Activated naive CD8-positive, alpha-beta T cell treated with anti-CD3 and anti-CD28 coated beads for 36 hours (primary cell): ENCODE results near the gene PPP1R13L. TPM values are rescaled to one million over a fixed set of nuclear protein-coding genes. Genes with fewer than 3 reads are reported as not detected.
A peak's percentile ranks its signal among the peaks of the same experiment; 100 is the strongest.

Experiments
- DNase-seq: peaks from one replicate; pipeline ENCODE4 v3.0.0; 2021
- H3K27ac Mint-ChIP-seq: one replicate; pipeline ENCODE4 v1.8.0; 2022; ENCODE audit warnings: mild to moderate bottlenecking, moderate library complexity, mixed read lengths
- H3K27me3 Mint-ChIP-seq: one replicate; pipeline ENCODE4 v1.8.0; 2022; ENCODE audit warnings: mild to moderate bottlenecking, mixed read lengths
- H3K36me3 Mint-ChIP-seq: one replicate; pipeline ENCODE4 v1.8.0; 2021; ENCODE audit warnings: mild to moderate bottlenecking, mixed read lengths
- H3K4me1 Mint-ChIP-seq: one replicate; pipeline ENCODE4 v1.8.0; 2021; ENCODE audit warnings: mixed read lengths
- H3K4me3 Mint-ChIP-seq: one replicate; pipeline ENCODE4 v1.8.0; 2022; ENCODE audit warnings: mild to moderate bottlenecking, moderate library complexity, mixed read lengths
- H3K9me3 Mint-ChIP-seq: one replicate; pipeline ENCODE4 v1.8.0; 2022; ENCODE audit warnings: mixed read lengths
- total RNA-seq, 2 experiments: library from RNA; stranded (reverse); gene quantifications; one replicate each; pipeline ENCODE4 v1.2.3, GENCODE V29; 2021

PPP1R13L gene, protein sequence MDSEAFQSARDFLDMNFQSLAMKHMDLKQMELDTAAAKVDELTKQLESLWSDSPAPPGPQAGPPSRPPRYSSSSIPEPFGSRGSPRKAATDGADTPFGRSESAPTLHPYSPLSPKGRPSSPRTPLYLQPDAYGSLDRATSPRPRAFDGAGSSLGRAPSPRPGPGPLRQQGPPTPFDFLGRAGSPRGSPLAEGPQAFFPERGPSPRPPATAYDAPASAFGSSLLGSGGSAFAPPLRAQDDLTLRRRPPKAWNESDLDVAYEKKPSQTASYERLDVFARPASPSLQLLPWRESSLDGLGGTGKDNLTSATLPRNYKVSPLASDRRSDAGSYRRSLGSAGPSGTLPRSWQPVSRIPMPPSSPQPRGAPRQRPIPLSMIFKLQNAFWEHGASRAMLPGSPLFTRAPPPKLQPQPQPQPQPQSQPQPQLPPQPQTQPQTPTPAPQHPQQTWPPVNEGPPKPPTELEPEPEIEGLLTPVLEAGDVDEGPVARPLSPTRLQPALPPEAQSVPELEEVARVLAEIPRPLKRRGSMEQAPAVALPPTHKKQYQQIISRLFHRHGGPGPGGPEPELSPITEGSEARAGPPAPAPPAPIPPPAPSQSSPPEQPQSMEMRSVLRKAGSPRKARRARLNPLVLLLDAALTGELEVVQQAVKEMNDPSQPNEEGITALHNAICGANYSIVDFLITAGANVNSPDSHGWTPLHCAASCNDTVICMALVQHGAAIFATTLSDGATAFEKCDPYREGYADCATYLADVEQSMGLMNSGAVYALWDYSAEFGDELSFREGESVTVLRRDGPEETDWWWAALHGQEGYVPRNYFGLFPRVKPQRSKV
- 1 to 10 TPM; 3.6 to 4.7 TPM for total RNA-seq

- Mint-ChIP-seq H3K27me3 (peaks cover 48% of the 10 kb centered on the region), H3K4me1 (peaks cover 40% of the 10 kb centered on the region), H3K27ac (peak within 1 kb of the TSS; percentile 93), H3K36me3 (peaks cover 17% of the 10 kb centered on the region), H3K9me3 (no peaks in the 10 kb centered on the region), H3K4me3 (peak within 1 kb of the TSS; percentile 99)
- DNase-seq: peak; percentile 54
Observed at GRCh38 chr19:45404557-45405434, at the start of gene PPP1R13L. Gene PPP1R13L, minus strand, starts transcription at chr19:45405069. Its CDS starts 6,751 bp downstream, at chr19:45398318.

- Mint-ChIP-seq H3K9me3 (no peaks in the 10 kb centered on the region), H3K27ac (peak overlapping the region; percentile 86), H3K27me3 (no peaks in the 10 kb centered on the region), H3K4me3 (peak overlapping the region; percentile 84), H3K36me3 (peaks cover 7% of the 10 kb centered on the region), H3K4me1 (peaks cover 40% of the 10 kb centered on the region)
- no peak for DNase-seq
Observed at GRCh38 chr19:45451850-45452387, 47.0 kb upstream of the PPP1R13L start.

DNA sequence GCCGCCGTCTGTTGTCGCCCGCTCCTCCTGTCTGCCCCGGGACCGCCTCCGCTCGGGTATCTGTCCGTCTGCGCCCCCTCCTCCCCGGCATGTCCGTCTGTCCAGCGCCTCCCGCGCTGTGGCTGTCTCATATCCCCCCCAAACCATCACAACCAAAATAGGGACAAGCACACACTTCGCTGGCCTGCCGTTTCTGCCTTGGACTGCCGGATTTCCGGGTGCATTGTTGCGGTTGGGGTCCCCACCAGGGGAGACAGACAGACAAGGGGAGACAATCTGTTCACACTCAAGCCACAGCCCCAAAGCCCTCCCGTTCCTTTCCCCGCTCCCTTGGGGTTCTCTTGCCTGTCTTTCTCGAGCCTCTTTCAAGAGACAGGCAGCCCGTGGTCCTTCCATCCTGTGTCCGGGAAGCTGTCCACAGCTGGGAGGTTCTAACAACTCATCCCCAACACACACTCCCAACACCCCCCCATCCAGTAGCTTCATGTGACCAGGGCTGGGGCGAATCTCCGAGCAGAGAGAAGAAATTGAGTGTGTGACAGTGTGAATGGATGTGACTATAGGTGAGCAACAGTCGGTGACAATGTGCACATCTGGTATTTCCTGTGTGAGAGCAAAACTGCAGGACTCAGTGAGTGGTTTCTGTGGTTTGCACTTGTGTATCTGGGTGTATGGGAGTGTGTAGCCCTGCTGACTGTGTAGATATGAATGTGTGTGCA lies 46.4 kb upstream of the PPP1R13L start:
- Mint-ChIP-seq H3K27ac (peak overlapping the region; percentile 86), H3K9me3 (no peaks in the 10 kb centered on the region), H3K4me3 (peak overlapping the region; percentile 84), H3K36me3 (peaks cover 7% of the 10 kb centered on the region), H3K27me3 (no peaks in the 10 kb centered on the region), H3K4me1 (peaks cover 37% of the 10 kb centered on the region)
- DNase-seq: peak; percentile 39

GRCh38 chr19:45450012-45450333 lies 45.1 kb upstream of the PPP1R13L start:
- peaks cover 9% of the 10 kb centered on the region for H3K36me3 Mint-ChIP-seq
- peaks cover 30% of the 10 kb centered on the region for H3K4me1 Mint-ChIP-seq
- no peaks in the 10 kb centered on the region for H3K27me3 Mint-ChIP-seq
- DNase-seq: no peak
- peak overlapping the region; percentile 92 for H3K27ac Mint-ChIP-seq
- no peaks in the 10 kb centered on the region for H3K9me3 Mint-ChIP-seq
- H3K4me3 Mint-ChIP-seq: peak overlapping the region; percentile 87

- Mint-ChIP-seq H3K4me1 (peaks cover 36% of the 10 kb centered on the region), H3K36me3 (peaks cover 9% of the 10 kb centered on the region), H3K27me3 (no peaks in the 10 kb centered on the region), H3K4me3 (peak overlapping the region; percentile 46), H3K27ac (no peak overlapping the region), H3K9me3 (no peaks in the 10 kb centered on the region)
- DNase-seq: no peak
Observed at GRCh38 chr19:45448887-45449299, 44.0 kb upstream of the PPP1R13L start.

DNA sequence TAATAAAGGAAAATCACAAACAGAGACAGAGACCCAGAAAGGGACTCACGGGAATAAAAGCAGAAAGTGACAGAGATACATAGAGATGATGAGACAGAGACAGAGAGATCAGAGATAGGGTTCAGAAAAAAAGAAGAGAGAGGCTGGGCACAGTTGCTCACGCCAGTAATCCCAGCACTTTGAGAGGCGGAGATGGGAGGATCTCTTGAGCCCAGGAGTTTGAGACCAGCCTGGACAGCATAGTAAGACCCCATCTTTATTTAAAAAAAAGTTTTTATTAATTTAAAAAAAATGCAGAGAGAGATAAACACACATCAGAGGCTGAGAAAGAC lies 43.5 kb upstream of the PPP1R13L start:
- Mint-ChIP-seq H3K4me3 (peak overlapping the region; percentile 33), H3K9me3 (no peaks in the 10 kb centered on the region), H3K36me3 (peaks cover 9% of the 10 kb centered on the region), H3K4me1 (peaks cover 39% of the 10 kb centered on the region), H3K27ac (no peak overlapping the region), H3K27me3 (no peaks in the 10 kb centered on the region)
- DNase-seq: no peak

- Mint-ChIP-seq H3K36me3 (peaks cover 9% of the 10 kb centered on the region), H3K27ac (no peak overlapping the region), H3K4me1 (peaks cover 49% of the 10 kb centered on the region), H3K27me3 (no peaks in the 10 kb centered on the region), H3K9me3 (no peaks in the 10 kb centered on the region), H3K4me3 (no peak overlapping the region)
- no peak for DNase-seq
Observed at GRCh38 chr19:45446944-45447343, 42.1 kb upstream of the PPP1R13L start.

DNA sequence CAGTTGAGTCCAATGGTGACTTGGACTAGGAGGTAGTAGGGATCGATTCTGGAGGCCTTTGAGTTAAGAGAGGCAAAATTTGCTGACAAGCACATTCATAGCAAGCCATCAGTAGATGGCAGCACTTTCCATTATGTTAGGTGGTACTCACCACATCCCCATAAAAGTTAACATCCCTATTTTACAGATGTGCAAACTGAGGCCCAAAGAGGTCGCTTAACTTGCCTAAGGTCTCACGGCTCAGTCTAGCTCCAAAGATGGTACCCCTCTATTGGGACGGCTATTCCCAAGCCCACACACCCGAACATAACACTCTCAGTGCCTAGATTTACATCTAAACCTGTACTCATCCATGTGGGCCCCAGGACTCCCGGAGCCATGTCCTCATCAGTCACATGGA lies 41.4 kb upstream of the PPP1R13L start:
- Mint-ChIP-seq H3K27me3 (no peaks in the 10 kb centered on the region), H3K4me3 (no peak overlapping the region), H3K36me3 (peaks cover 9% of the 10 kb centered on the region), H3K4me1 (peaks cover 43% of the 10 kb centered on the region), H3K27ac (no peak overlapping the region), H3K9me3 (no peaks in the 10 kb centered on the region)
- DNase-seq: no peak

DNA sequence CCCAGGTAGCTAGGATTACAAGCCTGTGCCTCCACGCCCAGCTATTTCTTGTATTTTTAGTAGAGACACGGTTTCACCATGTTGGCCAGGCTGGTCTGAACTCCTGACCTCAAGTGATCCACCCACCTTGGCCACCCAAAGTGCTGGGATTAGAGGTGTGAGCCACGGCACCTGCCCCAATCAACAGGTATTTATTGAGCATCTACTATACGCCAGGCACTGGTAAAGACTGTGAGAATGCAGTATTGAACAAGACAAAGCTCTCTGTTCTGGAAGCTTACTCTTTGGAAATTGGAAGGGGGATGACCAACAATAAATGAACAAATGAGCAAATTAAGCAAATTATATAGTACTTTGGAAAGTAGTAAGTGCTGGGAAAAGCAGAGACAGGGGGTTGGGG lies 40.3 kb upstream of the PPP1R13L start:
- Mint-ChIP-seq H3K4me1 (peaks cover 45% of the 10 kb centered on the region), H3K4me3 (no peak overlapping the region)

GRCh38 chr19:45444318-45445041 lies 39.6 kb upstream of the PPP1R13L start:
- Mint-ChIP-seq H3K9me3 (no peaks in the 10 kb centered on the region), H3K27me3 (no peaks in the 10 kb centered on the region), H3K4me3 (peak overlapping the region; percentile 62), H3K27ac (no peak overlapping the region), H3K4me1 (peaks cover 41% of the 10 kb centered on the region), H3K36me3 (peaks cover 9% of the 10 kb centered on the region)
- peak; percentile 88 for DNase-seq

More for the DNA sequence above, 40.3 kb upstream of the PPP1R13L start:
- Mint-ChIP-seq H3K27me3 (no peaks in the 10 kb centered on the region), H3K27ac (no peak overlapping the region), H3K9me3 (no peaks in the 10 kb centered on the region), H3K36me3 (peaks cover 9% of the 10 kb centered on the region)
- DNase-seq: no peak

- peak overlapping the region; percentile 86 for H3K4me3 Mint-ChIP-seq
- H3K27me3 Mint-ChIP-seq: no peaks in the 10 kb centered on the region
- peak; percentile 60 for DNase-seq
- H3K9me3 Mint-ChIP-seq: no peaks in the 10 kb centered on the region
- H3K4me1 Mint-ChIP-seq: peaks cover 35% of the 10 kb centered on the region
- peaks cover 4% of the 10 kb centered on the region for H3K36me3 Mint-ChIP-seq
- H3K27ac Mint-ChIP-seq: peak overlapping the region; percentile 68
Observed at GRCh38 chr19:45443462-45444317, 38.8 kb upstream of the PPP1R13L start.

DNA sequence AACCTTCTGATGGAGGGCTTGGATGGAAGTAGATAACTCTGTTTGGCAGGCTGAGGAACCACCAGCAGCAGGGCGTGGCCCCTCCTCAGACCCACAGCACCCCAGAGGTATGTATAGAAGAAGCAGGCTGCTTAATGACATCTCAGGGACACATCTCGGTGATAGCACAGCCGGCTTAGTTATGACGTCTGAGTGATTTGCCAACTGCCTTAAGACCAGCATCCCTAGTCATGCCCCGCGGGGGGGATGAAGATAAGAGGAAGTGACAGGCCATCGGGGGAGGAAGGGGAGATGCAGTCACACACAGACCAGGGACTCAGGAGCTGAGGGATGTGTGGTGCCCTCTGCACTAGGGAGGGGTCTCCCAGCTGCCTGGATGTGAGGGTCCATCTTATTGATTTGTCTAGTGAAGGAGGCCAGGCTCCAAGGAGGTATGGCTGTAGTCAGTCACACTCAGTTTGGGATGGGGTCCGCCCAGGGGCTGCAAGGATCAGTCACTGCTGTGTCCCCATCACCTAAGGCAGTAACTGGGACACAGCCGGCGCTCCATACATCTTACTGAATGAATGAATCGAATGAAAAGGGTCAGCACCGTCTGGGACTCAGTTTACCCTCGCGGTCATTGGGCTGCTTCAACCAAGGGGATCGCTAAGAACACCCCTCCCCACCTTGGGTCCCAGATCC lies 38.1 kb upstream of the PPP1R13L start:
- no peaks in the 10 kb centered on the region for H3K27me3 Mint-ChIP-seq
- no peaks in the 10 kb centered on the region for H3K9me3 Mint-ChIP-seq
- H3K4me3 Mint-ChIP-seq: peak overlapping the region; percentile 86
- peaks cover 32% of the 10 kb centered on the region for H3K4me1 Mint-ChIP-seq
- H3K27ac Mint-ChIP-seq: peak overlapping the region; percentile 21
- H3K36me3 Mint-ChIP-seq: peaks cover 2% of the 10 kb centered on the region
- DNase-seq: no peak
